OCI-LY7 (cell line): Measurements from ENCODE around the gene INO80D.

Experiments
- EZH2phosphoT487 ChIP-seq: fragments of 200-600 bp; sonication (generic); IDR thresholded peaks from 2 replicates; pipeline ENCODE4 v1.6.1; 2018; ENCODE audit warnings: low read depth, borderline replicate concordance, mild to moderate bottlenecking, mixed run types, antibody characterized with exemption, low read length, moderate library complexity, mixed read lengths
- TF ChIP-seq, protein P1 (sequence below): fragments of 200-600 bp; sonication (generic); conservative IDR thresholded peaks from 2 replicates; pipeline ENCODE4 v1.5.1; 2014; ENCODE audit warnings: mild to moderate bottlenecking, antibody characterized with exemption, low read length, moderate library complexity, mixed read lengths

DNA sequence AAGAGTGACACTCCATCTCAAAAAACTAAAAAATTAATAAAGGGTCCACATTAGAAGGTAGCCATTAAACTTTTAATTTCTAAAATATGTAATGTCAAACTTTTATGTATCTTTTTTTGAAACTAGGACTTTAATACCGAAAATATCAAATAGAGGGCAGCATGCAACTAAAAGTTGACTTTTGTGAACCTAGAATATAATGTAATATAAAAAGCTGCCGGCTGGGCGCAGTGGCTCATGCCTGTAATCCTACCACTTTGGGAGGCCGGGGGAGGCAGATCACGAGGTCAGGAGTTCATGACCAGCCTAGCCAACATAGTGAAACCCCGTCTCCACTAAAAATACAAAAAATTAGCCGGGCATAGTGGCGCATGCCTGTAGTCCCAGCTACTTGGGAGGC lies 62.8 kb downstream of the INO80D start:
- TF ChIP-seq, protein P1, sequence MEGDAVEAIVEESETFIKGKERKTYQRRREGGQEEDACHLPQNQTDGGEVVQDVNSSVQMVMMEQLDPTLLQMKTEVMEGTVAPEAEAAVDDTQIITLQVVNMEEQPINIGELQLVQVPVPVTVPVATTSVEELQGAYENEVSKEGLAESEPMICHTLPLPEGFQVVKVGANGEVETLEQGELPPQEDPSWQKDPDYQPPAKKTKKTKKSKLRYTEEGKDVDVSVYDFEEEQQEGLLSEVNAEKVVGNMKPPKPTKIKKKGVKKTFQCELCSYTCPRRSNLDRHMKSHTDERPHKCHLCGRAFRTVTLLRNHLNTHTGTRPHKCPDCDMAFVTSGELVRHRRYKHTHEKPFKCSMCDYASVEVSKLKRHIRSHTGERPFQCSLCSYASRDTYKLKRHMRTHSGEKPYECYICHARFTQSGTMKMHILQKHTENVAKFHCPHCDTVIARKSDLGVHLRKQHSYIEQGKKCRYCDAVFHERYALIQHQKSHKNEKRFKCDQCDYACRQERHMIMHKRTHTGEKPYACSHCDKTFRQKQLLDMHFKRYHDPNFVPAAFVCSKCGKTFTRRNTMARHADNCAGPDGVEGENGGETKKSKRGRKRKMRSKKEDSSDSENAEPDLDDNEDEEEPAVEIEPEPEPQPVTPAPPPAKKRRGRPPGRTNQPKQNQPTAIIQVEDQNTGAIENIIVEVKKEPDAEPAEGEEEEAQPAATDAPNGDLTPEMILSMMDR: peak; percentile 30; the same call in 1 of the 2 replicates
- TF ChIP-seq EZH2phosphoT487: no peak
